Measurements from ENCODE around the gene MED25. TPM values are rescaled to one million over a fixed set of nuclear protein-coding genes. Genes with fewer than 3 reads are reported as not detected.

The MED25 gene
- total and polyA plus RNA-seq, 2 experiments from 2014 or later: 45.6 to 58.6 TPM

DNA sequence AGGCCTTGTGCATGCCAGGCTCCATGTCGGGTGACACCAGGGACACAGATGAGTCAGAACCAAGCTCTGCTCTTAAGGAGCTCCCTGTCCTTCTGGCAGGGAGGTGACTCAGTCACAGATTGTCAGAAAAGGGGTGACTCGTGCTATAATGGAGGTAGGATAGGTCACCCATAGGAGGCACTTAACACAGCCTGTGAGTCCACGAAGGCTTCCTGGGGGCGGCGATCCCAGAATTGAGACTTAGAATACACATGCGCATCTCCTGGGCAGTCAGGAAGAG, 24.6 kb upstream of the MED25 start:
- ATAC-seq (no peak), DNase-seq (ENCODE audit: low spot score) (no peak)
- Mint-ChIP-seq H3K36me3 (ENCODE audit: low read depth) (peaks cover 42% of the 10 kb centered on the region), H3K27me3 (ENCODE audit: insufficient read depth, low read depth, poor library complexity) (peaks cover 8% of the 10 kb centered on the region), H3K27ac (no peak overlapping the region), H3K4me3 (no peak overlapping the region), H3K4me1 (no peaks in the 10 kb centered on the region), H3K9me3 (peaks cover 3% of the 10 kb centered on the region; the same call in 1 of the 3 replicates)
- Histone ChIP-seq H3K4me3 (no peak overlapping the region), H3K9me2 (ENCODE audit: insufficient read depth) (no peaks in the 10 kb centered on the region), H3K79me2 (replicated peaks; ENCODE audit: insufficient read depth) (no peaks in the 10 kb centered on the region; the same call in 1 of the 2 replicates), H3K4me1 (ENCODE audit: insufficient read depth) (no peaks in the 10 kb centered on the region), H3K27ac (ENCODE audit: low read depth) (no peak overlapping the region), H2AFZ (no peak overlapping the region), H3K27me3 (ENCODE audit: insufficient read depth) (no peaks in the 10 kb centered on the region), H4K20me1 (replicated peaks; ENCODE audit: insufficient read depth) (peaks cover 4% of the 10 kb centered on the region), H3K36me3 (ENCODE audit: insufficient read depth) (no peaks in the 10 kb centered on the region; the same call in 1 of the 2 replicates), H3F3A (replicated peaks; ENCODE audit: low read depth) (0 out of 2 replicates have a peak, but pooled peaks cover 3% of the 10 kb centered on the region), H3K4me2 (no peak overlapping the region)
- TF ChIP-seq ZNF331 (CRISPR knock-in tag; IDR thresholded peaks at IDR 0.05; ENCODE audit: low read depth) (no peak), CREB1 (CRISPR knock-in tag; IDR thresholded peaks at IDR 0.05; ENCODE audit: low read depth) (no peak), EZH2 (IDR thresholded peaks at IDR 0.05; ENCODE audit: low read depth, unreplicated experiment) (no peak), NANOG (IDR thresholded peaks at IDR 0.05; ENCODE audit: borderline replicate concordance) (no peak), POLR2AphosphoS5 (IDR thresholded peaks at IDR 0.05; ENCODE audit: low read depth) (no peak), STAT1 (IDR thresholded peaks at IDR 0.05; ENCODE audit: unreplicated experiment) (no peak), JUNB (IDR thresholded peaks at IDR 0.05; ENCODE audit: unreplicated experiment) (no peak)
- TF ChIP-seq, protein P1, sequence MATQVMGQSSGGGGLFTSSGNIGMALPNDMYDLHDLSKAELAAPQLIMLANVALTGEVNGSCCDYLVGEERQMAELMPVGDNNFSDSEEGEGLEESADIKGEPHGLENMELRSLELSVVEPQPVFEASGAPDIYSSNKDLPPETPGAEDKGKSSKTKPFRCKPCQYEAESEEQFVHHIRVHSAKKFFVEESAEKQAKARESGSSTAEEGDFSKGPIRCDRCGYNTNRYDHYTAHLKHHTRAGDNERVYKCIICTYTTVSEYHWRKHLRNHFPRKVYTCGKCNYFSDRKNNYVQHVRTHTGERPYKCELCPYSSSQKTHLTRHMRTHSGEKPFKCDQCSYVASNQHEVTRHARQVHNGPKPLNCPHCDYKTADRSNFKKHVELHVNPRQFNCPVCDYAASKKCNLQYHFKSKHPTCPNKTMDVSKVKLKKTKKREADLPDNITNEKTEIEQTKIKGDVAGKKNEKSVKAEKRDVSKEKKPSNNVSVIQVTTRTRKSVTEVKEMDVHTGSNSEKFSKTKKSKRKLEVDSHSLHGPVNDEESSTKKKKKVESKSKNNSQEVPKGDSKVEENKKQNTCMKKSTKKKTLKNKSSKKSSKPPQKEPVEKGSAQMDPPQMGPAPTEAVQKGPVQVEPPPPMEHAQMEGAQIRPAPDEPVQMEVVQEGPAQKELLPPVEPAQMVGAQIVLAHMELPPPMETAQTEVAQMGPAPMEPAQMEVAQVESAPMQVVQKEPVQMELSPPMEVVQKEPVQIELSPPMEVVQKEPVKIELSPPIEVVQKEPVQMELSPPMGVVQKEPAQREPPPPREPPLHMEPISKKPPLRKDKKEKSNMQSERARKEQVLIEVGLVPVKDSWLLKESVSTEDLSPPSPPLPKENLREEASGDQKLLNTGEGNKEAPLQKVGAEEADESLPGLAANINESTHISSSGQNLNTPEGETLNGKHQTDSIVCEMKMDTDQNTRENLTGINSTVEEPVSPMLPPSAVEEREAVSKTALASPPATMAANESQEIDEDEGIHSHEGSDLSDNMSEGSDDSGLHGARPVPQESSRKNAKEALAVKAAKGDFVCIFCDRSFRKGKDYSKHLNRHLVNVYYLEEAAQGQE (IDR thresholded peaks at IDR 0.05; ENCODE audit: unreplicated experiment): no peak
- TF ChIP-seq, protein P2, sequence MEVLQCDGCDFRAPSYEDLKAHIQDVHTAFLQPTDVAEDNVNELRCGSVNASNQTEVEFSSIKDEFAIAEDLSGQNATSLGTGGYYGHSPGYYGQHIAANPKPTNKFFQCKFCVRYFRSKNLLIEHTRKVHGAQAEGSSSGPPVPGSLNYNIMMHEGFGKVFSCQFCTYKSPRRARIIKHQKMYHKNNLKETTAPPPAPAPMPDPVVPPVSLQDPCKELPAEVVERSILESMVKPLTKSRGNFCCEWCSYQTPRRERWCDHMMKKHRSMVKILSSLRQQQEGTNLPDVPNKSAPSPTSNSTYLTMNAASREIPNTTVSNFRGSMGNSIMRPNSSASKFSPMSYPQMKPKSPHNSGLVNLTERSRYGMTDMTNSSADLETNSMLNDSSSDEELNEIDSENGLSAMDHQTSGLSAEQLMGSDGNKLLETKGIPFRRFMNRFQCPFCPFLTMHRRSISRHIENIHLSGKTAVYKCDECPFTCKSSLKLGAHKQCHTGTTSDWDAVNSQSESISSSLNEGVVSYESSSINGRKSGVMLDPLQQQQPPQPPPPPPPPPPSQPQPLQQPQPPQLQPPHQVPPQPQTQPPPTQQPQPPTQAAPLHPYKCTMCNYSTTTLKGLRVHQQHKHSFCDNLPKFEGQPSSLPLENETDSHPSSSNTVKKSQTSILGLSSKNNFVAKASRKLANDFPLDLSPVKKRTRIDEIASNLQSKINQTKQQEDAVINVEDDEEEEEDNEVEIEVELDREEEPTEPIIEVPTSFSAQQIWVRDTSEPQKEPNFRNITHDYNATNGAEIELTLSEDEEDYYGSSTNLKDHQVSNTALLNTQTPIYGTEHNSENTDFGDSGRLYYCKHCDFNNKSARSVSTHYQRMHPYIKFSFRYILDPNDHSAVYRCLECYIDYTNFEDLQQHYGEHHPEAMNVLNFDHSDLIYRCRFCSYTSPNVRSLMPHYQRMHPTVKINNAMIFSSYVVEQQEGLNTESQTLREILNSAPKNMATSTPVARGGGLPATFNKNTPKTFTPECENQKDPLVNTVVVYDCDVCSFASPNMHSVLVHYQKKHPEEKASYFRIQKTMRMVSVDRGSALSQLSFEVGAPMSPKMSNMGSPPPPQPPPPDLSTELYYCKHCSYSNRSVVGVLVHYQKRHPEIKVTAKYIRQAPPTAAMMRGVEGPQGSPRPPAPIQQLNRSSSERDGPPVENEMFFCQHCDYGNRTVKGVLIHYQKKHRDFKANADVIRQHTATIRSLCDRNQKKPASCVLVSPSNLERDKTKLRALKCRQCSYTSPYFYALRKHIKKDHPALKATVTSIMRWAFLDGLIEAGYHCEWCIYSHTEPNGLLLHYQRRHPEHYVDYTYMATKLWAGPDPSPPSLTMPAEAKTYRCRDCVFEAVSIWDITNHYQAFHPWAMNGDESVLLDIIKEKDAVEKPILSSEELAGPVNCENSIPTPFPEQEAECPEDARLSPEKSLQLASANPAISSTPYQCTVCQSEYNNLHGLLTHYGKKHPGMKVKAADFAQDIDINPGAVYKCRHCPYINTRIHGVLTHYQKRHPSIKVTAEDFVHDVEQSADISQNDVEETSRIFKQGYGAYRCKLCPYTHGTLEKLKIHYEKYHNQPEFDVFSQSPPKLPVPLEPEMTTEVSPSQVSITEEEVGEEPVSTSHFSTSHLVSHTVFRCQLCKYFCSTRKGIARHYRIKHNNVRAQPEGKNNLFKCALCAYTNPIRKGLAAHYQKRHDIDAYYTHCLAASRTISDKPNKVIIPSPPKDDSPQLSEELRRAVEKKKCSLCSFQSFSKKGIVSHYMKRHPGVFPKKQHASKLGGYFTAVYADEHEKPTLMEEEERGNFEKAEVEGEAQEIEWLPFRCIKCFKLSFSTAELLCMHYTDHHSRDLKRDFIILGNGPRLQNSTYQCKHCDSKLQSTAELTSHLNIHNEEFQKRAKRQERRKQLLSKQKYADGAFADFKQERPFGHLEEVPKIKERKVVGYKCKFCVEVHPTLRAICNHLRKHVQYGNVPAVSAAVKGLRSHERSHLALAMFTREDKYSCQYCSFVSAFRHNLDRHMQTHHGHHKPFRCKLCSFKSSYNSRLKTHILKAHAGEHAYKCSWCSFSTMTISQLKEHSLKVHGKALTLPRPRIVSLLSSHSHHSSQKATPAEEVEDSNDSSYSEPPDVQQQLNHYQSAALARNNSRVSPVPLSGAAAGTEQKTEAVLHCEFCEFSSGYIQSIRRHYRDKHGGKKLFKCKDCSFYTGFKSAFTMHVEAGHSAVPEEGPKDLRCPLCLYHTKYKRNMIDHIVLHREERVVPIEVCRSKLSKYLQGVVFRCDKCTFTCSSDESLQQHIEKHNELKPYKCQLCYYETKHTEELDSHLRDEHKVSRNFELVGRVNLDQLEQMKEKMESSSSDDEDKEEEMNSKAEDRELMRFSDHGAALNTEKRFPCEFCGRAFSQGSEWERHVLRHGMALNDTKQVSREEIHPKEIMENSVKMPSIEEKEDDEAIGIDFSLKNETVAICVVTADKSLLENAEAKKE (CRISPR knock-in tag; IDR thresholded peaks at IDR 0.05): no peak
- TF ChIP-seq, protein P3, sequence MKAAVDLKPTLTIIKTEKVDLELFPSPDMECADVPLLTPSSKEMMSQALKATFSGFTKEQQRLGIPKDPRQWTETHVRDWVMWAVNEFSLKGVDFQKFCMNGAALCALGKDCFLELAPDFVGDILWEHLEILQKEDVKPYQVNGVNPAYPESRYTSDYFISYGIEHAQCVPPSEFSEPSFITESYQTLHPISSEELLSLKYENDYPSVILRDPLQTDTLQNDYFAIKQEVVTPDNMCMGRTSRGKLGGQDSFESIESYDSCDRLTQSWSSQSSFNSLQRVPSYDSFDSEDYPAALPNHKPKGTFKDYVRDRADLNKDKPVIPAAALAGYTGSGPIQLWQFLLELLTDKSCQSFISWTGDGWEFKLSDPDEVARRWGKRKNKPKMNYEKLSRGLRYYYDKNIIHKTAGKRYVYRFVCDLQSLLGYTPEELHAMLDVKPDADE (IDR thresholded peaks at IDR 0.05): no peak
- TF ChIP-seq, protein P4, sequence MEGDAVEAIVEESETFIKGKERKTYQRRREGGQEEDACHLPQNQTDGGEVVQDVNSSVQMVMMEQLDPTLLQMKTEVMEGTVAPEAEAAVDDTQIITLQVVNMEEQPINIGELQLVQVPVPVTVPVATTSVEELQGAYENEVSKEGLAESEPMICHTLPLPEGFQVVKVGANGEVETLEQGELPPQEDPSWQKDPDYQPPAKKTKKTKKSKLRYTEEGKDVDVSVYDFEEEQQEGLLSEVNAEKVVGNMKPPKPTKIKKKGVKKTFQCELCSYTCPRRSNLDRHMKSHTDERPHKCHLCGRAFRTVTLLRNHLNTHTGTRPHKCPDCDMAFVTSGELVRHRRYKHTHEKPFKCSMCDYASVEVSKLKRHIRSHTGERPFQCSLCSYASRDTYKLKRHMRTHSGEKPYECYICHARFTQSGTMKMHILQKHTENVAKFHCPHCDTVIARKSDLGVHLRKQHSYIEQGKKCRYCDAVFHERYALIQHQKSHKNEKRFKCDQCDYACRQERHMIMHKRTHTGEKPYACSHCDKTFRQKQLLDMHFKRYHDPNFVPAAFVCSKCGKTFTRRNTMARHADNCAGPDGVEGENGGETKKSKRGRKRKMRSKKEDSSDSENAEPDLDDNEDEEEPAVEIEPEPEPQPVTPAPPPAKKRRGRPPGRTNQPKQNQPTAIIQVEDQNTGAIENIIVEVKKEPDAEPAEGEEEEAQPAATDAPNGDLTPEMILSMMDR (conservative IDR thresholded peaks at IDR 0.05; ENCODE audit: low read depth in 2 of 2): no peak

Data from GM23338 (cell line).